Breast epithelium (tissue), 4 donors: Measurements from ENCODE around the gene ADAMTS18. TPM values are rescaled to one million over a fixed set of nuclear protein-coding genes. Genes with fewer than 3 reads are reported as not detected.

Source experiments
- DNase-seq, 2 donors: peaks; one replicate each; pipeline ENCODE4 v3.0.0-alpha.2; 2019; ENCODE audit warnings: low spot score in 2 of 2
- H3K27ac ChIP-seq, 2 donors: fragments of 200-600 bp; sonication (generic) in 1 of 2; one replicate each; pipeline ENCODE4 v1.5.1; 2016 to 2019; ENCODE audit warnings: mild to moderate bottlenecking in 1 of 2
- H3K27me3 ChIP-seq, 2 donors: fragments of 200-600 bp; sonication (generic) in 1 of 2; one replicate each; pipeline versions ENCODE4 v1.5.1 to v1.6.0; 2017 to 2019; ENCODE audit warnings: control low read depth in 1 of 2, mild to moderate bottlenecking in 1 of 2
- H3K36me3 ChIP-seq: fragments of 200-600 bp; one replicate; pipeline ENCODE4 v1.5.1; 2019
- H3K4me1 ChIP-seq, 2 donors: fragments of 200-600 bp; sonication (generic); one replicate each; pipeline ENCODE4 v1.5.1; 2016 to 2019; ENCODE audit warnings: control low read depth in 1 of 2
- H3K4me3 ChIP-seq, 3 donors: fragments of 200-600 bp; sonication (generic); 1 replicate in 2 of 3; 2 replicates in 1 of 3; pipeline ENCODE4 v1.5.1; 2016 to 2019; ENCODE audit warnings: mild to moderate bottlenecking in 3 of 3, moderate library complexity in 2 of 3
- H3K9me3 ChIP-seq, 2 donors: fragments of 200-600 bp; sonication (generic) in 1 of 2; one replicate each; pipeline ENCODE4 v1.5.1; 2016 to 2019; ENCODE audit warnings: control low read depth in 1 of 2
- CTCF ChIP-seq, 3 donors: fragments of 450-650 bp; IDR thresholded peaks; one replicate each; pipeline ENCODE4 v1.5.1; 2016 to 2017; ENCODE audit warnings: antibody characterized with exemption in 3 of 3, mild to moderate bottlenecking in 3 of 3, moderate library complexity in 3 of 3
- POLR2A ChIP-seq: fragments of 450-650 bp; IDR thresholded peaks from one replicate; pipeline ENCODE4 v1.6.1; 2016; ENCODE audit warnings: antibody characterized with exemption, mild to moderate bottlenecking, moderate library complexity
- POLR2AphosphoS5 ChIP-seq, 3 donors: sonication (generic); formaldehyde crosslinking; IDR thresholded peaks; one replicate each; pipeline ENCODE4 v1.6.1; 2017; ENCODE audit warnings: antibody characterized with exemption in 3 of 3
- intact Hi-C: fragments of 100-400 bp; cut with DNase I; formaldehyde crosslinking; loops from one replicate; pipeline ENCODE4 v1.15.1; 2023; ENCODE audit warnings: low total_unique reads
- total RNA-seq, 3 donors: library from RNA; depleted of rRNA; stranded (reverse); fragments of >200 nt; gene quantifications; one replicate each; pipeline ENCODE4 v1.1.0, GENCODE V29; 2016

The ADAMTS18 gene
- total RNA-seq, 3 donors from 2014 or later = 0.48 to 20.6 (median 1.9) TPM

- Histone ChIP-seq H3K27ac (no peak overlapping the region), H3K4me3 (no peak overlapping the region), H3K9me3 (no peaks in the 10 kb centered on the region), H3K27me3 (no peaks in the 10 kb centered on the region), H3K36me3 (no peaks in the 10 kb centered on the region), H3K4me1 (no peaks in the 10 kb centered on the region)
- intact Hi-C loops = no loop called here
- no peak for DNase-seq
- TF ChIP-seq POLR2A = no peak
- TF ChIP-seq POLR2AphosphoS5 (IDR thresholded peaks at IDR 0.05) = no peak
- no peak for TF ChIP-seq CTCF (IDR thresholded peaks at IDR 0.05)
These were observed 59.4 kb downstream of the ADAMTS18 start for GRCh38 chr16:77375396-77375795.

- DNase-seq = no peak
- intact Hi-C loops = no loop called here
- Histone ChIP-seq H3K4me3 (no peak overlapping the region), H3K36me3 (no peaks in the 10 kb centered on the region), H3K9me3 (no peaks in the 10 kb centered on the region), H3K4me1 (no peaks in the 10 kb centered on the region), H3K27ac (no peak overlapping the region), H3K27me3 (no peaks in the 10 kb centered on the region)
- TF ChIP-seq CTCF (IDR thresholded peaks at IDR 0.05) = no peak
- no peak for TF ChIP-seq POLR2A
- no peak for TF ChIP-seq POLR2AphosphoS5 (IDR thresholded peaks at IDR 0.05)
These were observed 60.5 kb downstream of the ADAMTS18 start for GRCh38 chr16:77374384-77374783.

GRCh38 chr16:77373726-77374125, 61.1 kb downstream of the ADAMTS18 start:
- no peak overlapping the region for H3K27ac ChIP-seq
- H3K9me3 ChIP-seq = no peaks in the 10 kb centered on the region
- no peak for DNase-seq
- H3K27me3 ChIP-seq = no peaks in the 10 kb centered on the region
- intact Hi-C loops = no loop called here
- no peak for TF ChIP-seq POLR2A
- no peak for TF ChIP-seq POLR2AphosphoS5 (IDR thresholded peaks at IDR 0.05)
- no peak for TF ChIP-seq CTCF (IDR thresholded peaks at IDR 0.05)
- H3K36me3 ChIP-seq = no peaks in the 10 kb centered on the region
- H3K4me3 ChIP-seq = no peak overlapping the region
- H3K4me1 ChIP-seq = no peaks in the 10 kb centered on the region

GRCh38 chr16:77364770-77365169, 70.1 kb downstream of the ADAMTS18 start:
- H3K27me3 ChIP-seq = no peaks in the 10 kb centered on the region
- no peak overlapping the region for H3K4me3 ChIP-seq
- H3K36me3 ChIP-seq = no peaks in the 10 kb centered on the region
- TF ChIP-seq POLR2AphosphoS5 (IDR thresholded peaks at IDR 0.05) (no peak), CTCF (IDR thresholded peaks at IDR 0.05) (no peak), POLR2A (no peak)
- no peak overlapping the region for H3K27ac ChIP-seq
- intact Hi-C loops = no loop called here
- no peak for DNase-seq
- H3K9me3 ChIP-seq = no peaks in the 10 kb centered on the region
- no peaks in the 10 kb centered on the region for H3K4me1 ChIP-seq

GRCh38 chr16:77359065-77359502, 75.8 kb downstream of the ADAMTS18 start:
- Histone ChIP-seq H3K27ac (no peak overlapping the region), H3K4me1 (no peaks in the 10 kb centered on the region), H3K4me3 (no peak overlapping the region), H3K36me3 (no peaks in the 10 kb centered on the region), H3K9me3 (no peaks in the 10 kb centered on the region), H3K27me3 (no peaks in the 10 kb centered on the region)
- no peak for TF ChIP-seq CTCF (IDR thresholded peaks at IDR 0.05)
- DNase-seq = no peak
- intact Hi-C loops = no loop called here
